ENCODE results near the gene MKX. TPM values are rescaled to one million over a fixed set of nuclear protein-coding genes. Genes with fewer than 3 reads are reported as not detected.

Gene MKX
- not detected for polyA plus RNA-seq (ENCODE audit: low read depth in 6 of 6)

- no peak for DNase-seq
- no peaks in the 10 kb centered on the region for H3K36me3 Mint-ChIP-seq
- peak within 1 kb of the TSS; percentile 73 to 91 (median 86) for H3K4me3 Mint-ChIP-seq
- peaks cover 23 to 47% (median 38%) of the 10 kb centered on the region in 3 donors for H3K4me1 Mint-ChIP-seq
- peaks cover 60 to 86% (median 75%) of the 10 kb centered on the region in 3 donors for H3K27me3 Mint-ChIP-seq
- H3K27ac Mint-ChIP-seq, result peak within 1 kb of the TSS in 3 of 6 donors; percentile 24 to 94 (median 84)
- peaks cover 0 to 2% (median 0%) of the 10 kb centered on the region in 7 donors for H3K9me3 Mint-ChIP-seq
- ATAC-seq (ENCODE audit: low read depth in 2 of 2), result no peak
Observed at GRCh38 chr10:27745732-27746396, at the start of gene MKX. Gene MKX (minus strand): TSS chr10:27745819. CDS start chr10:27743415, 2,404 bp downstream.

- peaks cover 6 to 12% (median 11%) of the 10 kb centered on the region in 3 donors for H3K27me3 Mint-ChIP-seq
- no peak overlapping the region for H3K27ac Mint-ChIP-seq
- H3K4me1 Mint-ChIP-seq, result no peaks in the 10 kb centered on the region
- no peaks in the 10 kb centered on the region for H3K36me3 Mint-ChIP-seq
- ATAC-seq (ENCODE audit: low read depth in 2 of 2) (no peak), DNase-seq (no peak)
- H3K4me3 Mint-ChIP-seq, result no peak overlapping the region
- peaks cover 0 to 5% (median 3%) of the 10 kb centered on the region in 7 donors for H3K9me3 Mint-ChIP-seq
Observed at GRCh38 chr10:27794157-27794556, 48.5 kb upstream of the MKX start.

GRCh38 chr10:27792216-27792615 lies 46.6 kb upstream of the MKX start:
- Mint-ChIP-seq H3K27me3 (peaks cover 11 to 17% (median 12%) of the 10 kb centered on the region in 3 donors), H3K4me1 (no peaks in the 10 kb centered on the region), H3K9me3 (peaks cover 0 to 8% (median 3%) of the 10 kb centered on the region in 7 donors), H3K36me3 (no peaks in the 10 kb centered on the region), H3K27ac (no peak overlapping the region), H3K4me3 (no peak overlapping the region)
- no peak for DNase-seq
- no peak for ATAC-seq (ENCODE audit: low read depth in 2 of 2)

- no peak overlapping the region for H3K4me3 Mint-ChIP-seq
- DNase-seq, result no peak
Observed at GRCh38 chr10:27784272-27784671, 38.7 kb upstream of the MKX start.

GRCh38 chr10:27783660-27784059 lies 38.0 kb upstream of the MKX start:
- H3K27ac Mint-ChIP-seq, result no peak overlapping the region
- peaks cover 0 to 7% of the 10 kb centered on the region in 2 donors for H3K36me3 Mint-ChIP-seq
- no peaks in the 10 kb centered on the region for H3K4me1 Mint-ChIP-seq
- peaks cover 3 to 15% (median 8%) of the 10 kb centered on the region in 7 donors for H3K9me3 Mint-ChIP-seq
- peaks cover 10 to 24% (median 16%) of the 10 kb centered on the region in 3 donors for H3K27me3 Mint-ChIP-seq
- DNase-seq, result no peak
- ATAC-seq (ENCODE audit: low read depth in 2 of 2), result no peak
- H3K4me3 Mint-ChIP-seq, result no peak overlapping the region

More at GRCh38 chr10:27784272-27784671, 38.7 kb upstream of the MKX start:
- peaks cover 0 to 7% of the 10 kb centered on the region in 2 donors for H3K36me3 Mint-ChIP-seq
- ATAC-seq (ENCODE audit: low read depth in 2 of 2), result no peak
- H3K27me3 Mint-ChIP-seq, result peaks cover 10 to 24% (median 16%) of the 10 kb centered on the region in 3 donors
- H3K9me3 Mint-ChIP-seq, result peaks cover 3 to 15% (median 8%) of the 10 kb centered on the region in 7 donors
- H3K27ac Mint-ChIP-seq, result no peak overlapping the region
- no peaks in the 10 kb centered on the region for H3K4me1 Mint-ChIP-seq

- Mint-ChIP-seq H3K4me1 (no peaks in the 10 kb centered on the region), H3K27ac (no peak overlapping the region)
- no peak for ATAC-seq (ENCODE audit: low read depth in 2 of 2)
Observed at GRCh38 chr10:27779462-27780015, 33.9 kb upstream of the MKX start.

GRCh38 chr10:27774831-27775230 lies 29.2 kb upstream of the MKX start:
- H3K4me3 Mint-ChIP-seq, result no peak overlapping the region
- H3K27me3 Mint-ChIP-seq, result peaks cover 47 to 52% (median 49%) of the 10 kb centered on the region in 3 donors
- ATAC-seq (ENCODE audit: low read depth in 2 of 2), result no peak

More at GRCh38 chr10:27779462-27780015, 33.9 kb upstream of the MKX start:
- no peak overlapping the region for H3K4me3 Mint-ChIP-seq
- peaks cover 24 to 41% (median 31%) of the 10 kb centered on the region in 3 donors for H3K27me3 Mint-ChIP-seq
- peaks cover 0 to 7% of the 10 kb centered on the region in 2 donors for H3K36me3 Mint-ChIP-seq
- no peak for DNase-seq
- H3K9me3 Mint-ChIP-seq, result peaks cover 3 to 15% (median 6%) of the 10 kb centered on the region in 7 donors

GRCh38 chr10:27771231-27771630 lies 25.6 kb upstream of the MKX start:
- H3K9me3 Mint-ChIP-seq, result peaks cover 0 to 9% (median 0%) of the 10 kb centered on the region in 7 donors
- H3K4me3 Mint-ChIP-seq, result no peak overlapping the region
- no peak for DNase-seq
- ATAC-seq (ENCODE audit: low read depth in 2 of 2), result no peak
- no peaks in the 10 kb centered on the region for H3K36me3 Mint-ChIP-seq
- H3K27ac Mint-ChIP-seq, result no peak overlapping the region
- no peaks in the 10 kb centered on the region for H3K4me1 Mint-ChIP-seq
- H3K27me3 Mint-ChIP-seq, result peaks cover 40 to 55% (median 41%) of the 10 kb centered on the region in 3 donors

More at GRCh38 chr10:27774831-27775230, 29.2 kb upstream of the MKX start:
- Mint-ChIP-seq H3K9me3 (peaks cover 0 to 9% (median 0%) of the 10 kb centered on the region in 7 donors), H3K4me1 (no peaks in the 10 kb centered on the region), H3K27ac (no peak overlapping the region), H3K36me3 (no peaks in the 10 kb centered on the region)
- no peak for DNase-seq

- no peaks in the 10 kb centered on the region for H3K36me3 Mint-ChIP-seq
- H3K4me1 Mint-ChIP-seq, result no peaks in the 10 kb centered on the region
- H3K27ac Mint-ChIP-seq, result no peak overlapping the region
- H3K27me3 Mint-ChIP-seq, result peaks cover 33 to 50% (median 33%) of the 10 kb centered on the region in 3 donors
- no peak overlapping the region for H3K4me3 Mint-ChIP-seq
- ATAC-seq (ENCODE audit: low read depth in 2 of 2) (no peak), DNase-seq (no peak)
- peaks cover 0 to 9% (median 0%) of the 10 kb centered on the region in 7 donors for H3K9me3 Mint-ChIP-seq
Observed at GRCh38 chr10:27770181-27770580, 24.6 kb upstream of the MKX start.

- ATAC-seq (ENCODE audit: low read depth in 2 of 2) (no peak), DNase-seq (no peak)
- no peaks in the 10 kb centered on the region for H3K36me3 Mint-ChIP-seq
- peak overlapping the region in 1 of 8 donors; percentile 30 for H3K4me3 Mint-ChIP-seq
- peaks cover 0 to under 1% (median 0%) of the 10 kb centered on the region in 7 donors for H3K9me3 Mint-ChIP-seq
- H3K27me3 Mint-ChIP-seq, result peaks cover 17 to 44% (median 23%) of the 10 kb centered on the region in 3 donors
- no peak overlapping the region for H3K27ac Mint-ChIP-seq
- no peaks in the 10 kb centered on the region for H3K4me1 Mint-ChIP-seq
Observed at GRCh38 chr10:27760867-27761266, 15.2 kb upstream of the MKX start.

GRCh38 chr10:27759483-27760272 lies 14.1 kb upstream of the MKX start:
- H3K9me3 Mint-ChIP-seq, result peaks cover 0 to 3% (median 0%) of the 10 kb centered on the region in 7 donors
- H3K4me3 Mint-ChIP-seq, result no peak overlapping the region
- H3K27ac Mint-ChIP-seq, result no peak overlapping the region
- no peaks in the 10 kb centered on the region for H3K4me1 Mint-ChIP-seq
- H3K27me3 Mint-ChIP-seq, result peaks cover 18 to 44% (median 23%) of the 10 kb centered on the region in 3 donors
- DNase-seq (no peak), ATAC-seq (ENCODE audit: low read depth in 2 of 2) (no peak)
- no peaks in the 10 kb centered on the region for H3K36me3 Mint-ChIP-seq

- no peak for DNase-seq
- Mint-ChIP-seq H3K4me1 (no peaks in the 10 kb centered on the region), H3K36me3 (peaks cover 0 to 8% of the 10 kb centered on the region in 2 donors), H3K27ac (no peak overlapping the region), H3K27me3 (peaks cover 50 to 54% (median 53%) of the 10 kb centered on the region in 3 donors), H3K9me3 (peaks cover 0 to 7% (median 2%) of the 10 kb centered on the region in 7 donors), H3K4me3 (no peak overlapping the region)
- no peak for ATAC-seq (ENCODE audit: low read depth in 2 of 2)
Observed at GRCh38 chr10:27752673-27753237, 7.1 kb upstream of the MKX start.

- Mint-ChIP-seq H3K4me1 (peaks cover 23 to 36% (median 27%) of the 10 kb centered on the region in 3 donors), H3K9me3 (peaks cover 0 to 6% (median 2%) of the 10 kb centered on the region in 7 donors), H3K4me3 (no peak overlapping the region), H3K27ac (no peak overlapping the region), H3K36me3 (peaks cover 0 to 7% of the 10 kb centered on the region in 2 donors), H3K27me3 (peaks cover 63 to 91% (median 84%) of the 10 kb centered on the region in 3 donors)
- DNase-seq, result no peak
- no peak for ATAC-seq (ENCODE audit: low read depth in 2 of 2)
Observed at GRCh38 chr10:27748601-27749000, 3.0 kb upstream of the MKX start.

All from naive B cell (primary cell).